Calu3 (cell line): ENCODE data around the gene FEM1B. TPM values are rescaled to one million over a fixed set of nuclear protein-coding genes. Genes with fewer than 3 reads are reported as not detected.

Source experiments
- BruUV-seq: library from RNA; stranded (reverse); fragments of 400-500 nt; replicated peaks from 2 replicates; lab custom pipeline; 2021; lab: Mats Ljungman, UMichigan
- CTCF ChIA-PET: fragments of 300-600 bp; sonication (Branson Sonifier 250); formaldehyde crosslinking; loops from one replicate; lab custom pipeline; 2022; ENCODE audit warnings: antibody characterized with exemption; lab: Charles Lee
- DNase-seq: peaks from one replicate; pipeline ENCODE4 v3.0.0; 2022
- H3K27ac Mint-ChIP-seq: one replicate; pipeline ENCODE4 v1.8.0; 2022; ENCODE audit warnings: mixed read lengths; ENCODE audit not compliant: unreplicated experiment
- H3K27me3 Mint-ChIP-seq: one replicate; pipeline ENCODE4 v1.8.0; 2022; ENCODE audit warnings: mixed read lengths; ENCODE audit not compliant: unreplicated experiment
- H3K36me3 Mint-ChIP-seq: one replicate; pipeline ENCODE4 v1.8.0; 2022; ENCODE audit warnings: mild to moderate bottlenecking, moderate library complexity, mixed read lengths; ENCODE audit not compliant: insufficient read depth, unreplicated experiment
- H3K4me1 Mint-ChIP-seq: one replicate; pipeline ENCODE4 v1.8.0; 2022; ENCODE audit warnings: mild to moderate bottlenecking, low read depth, mixed read lengths; ENCODE audit not compliant: unreplicated experiment
- H3K4me3 Mint-ChIP-seq: one replicate; pipeline ENCODE4 v1.8.0; 2022; ENCODE audit warnings: mild to moderate bottlenecking, low read depth, moderate library complexity, mixed read lengths; ENCODE audit not compliant: unreplicated experiment
- H3K9me3 Mint-ChIP-seq: one replicate; pipeline ENCODE4 v1.8.0; 2022; ENCODE audit warnings: low read depth, mixed read lengths; ENCODE audit not compliant: unreplicated experiment
- CTCF ChIP-seq: fragments of 200-600 bp; IDR thresholded peaks from one replicate; pipeline ENCODE4 v1.8.0; 2022; ENCODE audit warnings: antibody characterized with exemption; ENCODE audit not compliant: unreplicated experiment
- intact Hi-C: fragments of 100-400 bp; cut with micrococcal nuclease; formaldehyde crosslinking; loops from one replicate; pipeline ENCODE4 v1.10.0; 2022; ENCODE audit not compliant: unreplicated experiment
- total RNA-seq: library from RNA; stranded (reverse); gene quantifications from 2 replicates; pipeline ENCODE4 v1.2.3, GENCODE V29; 2022

The FEM1B gene
- total RNA-seq, 1 experiment from 2014 or later: 41.4 TPM

DNA sequence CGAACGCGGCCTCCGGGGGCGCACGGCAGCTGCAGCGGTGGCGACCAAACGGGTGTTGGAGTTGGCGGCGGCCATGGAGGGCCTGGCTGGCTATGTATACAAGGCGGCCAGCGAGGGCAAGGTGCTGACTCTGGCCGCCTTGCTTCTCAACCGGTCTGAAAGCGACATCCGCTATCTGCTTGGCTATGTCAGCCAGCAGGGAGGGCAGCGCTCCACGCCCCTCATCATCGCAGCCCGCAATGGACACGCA is 725 bp downstream of the FEM1B start:
- no peaks in the 10 kb centered on the region for H3K9me3 Mint-ChIP-seq
- DNase-seq: no peak
- H3K4me3 Mint-ChIP-seq: peak overlapping the region; percentile 98
- peak; percentile 35 for TF ChIP-seq CTCF
- H3K27me3 Mint-ChIP-seq: no peaks in the 10 kb centered on the region
- H3K36me3 Mint-ChIP-seq: peaks cover 42% of the 10 kb centered on the region
- H3K27ac Mint-ChIP-seq: peak overlapping the region; percentile 96
- H3K4me1 Mint-ChIP-seq: peaks cover 65% of the 10 kb centered on the region
- CTCF ChIA-PET: interaction anchor here (1.2 to 1.8 kb wide), 4 partner anchors 13 to 28 kb away, joined by 3 to 15 read pairs (median 4); no protein-coding TSS in a partner anchor
- BruUV-seq: no TSS peak
- intact Hi-C loops: no loop called here

DNA sequence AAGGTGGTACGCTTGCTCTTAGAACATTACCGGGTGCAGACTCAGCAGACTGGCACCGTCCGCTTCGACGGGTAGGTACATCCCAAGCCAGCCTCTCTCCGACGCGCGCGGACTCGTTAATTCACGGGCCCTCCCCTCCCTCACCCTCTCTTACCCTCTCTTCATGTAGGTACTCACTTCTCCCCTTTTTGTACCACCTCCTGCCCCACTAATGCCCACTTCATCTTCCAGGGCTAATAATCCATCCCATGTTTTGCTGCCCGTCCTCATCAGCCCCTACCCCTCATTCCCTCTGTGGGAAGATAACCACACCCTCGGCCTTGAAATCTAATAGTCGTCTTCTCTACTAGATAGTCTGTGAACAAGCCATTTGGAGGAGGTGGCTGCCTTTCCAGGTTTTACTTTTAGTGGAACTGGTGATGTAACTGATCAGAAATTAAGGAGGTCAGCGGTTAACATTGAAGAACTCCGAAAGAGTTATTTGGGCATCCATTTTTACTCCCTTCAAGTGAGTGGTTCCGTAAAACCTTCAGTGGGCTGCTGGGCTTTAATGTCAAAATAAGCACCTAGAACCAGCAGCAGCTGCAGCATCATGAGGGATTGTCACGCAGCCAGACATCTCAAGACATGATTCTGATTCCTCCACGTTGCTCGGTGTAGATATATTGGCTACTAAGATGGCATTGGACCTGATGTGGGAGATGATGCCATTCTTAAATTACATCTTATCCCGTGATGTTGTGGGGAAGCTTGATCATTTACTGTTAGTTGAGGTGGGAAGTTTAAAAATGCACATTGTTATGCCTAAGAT is 1.3 kb downstream of the FEM1B start:
- Mint-ChIP-seq H3K9me3 (no peaks in the 10 kb centered on the region), H3K4me3 (peak overlapping the region; percentile 98), H3K4me1 (peaks cover 60% of the 10 kb centered on the region), H3K27ac (peak overlapping the region; percentile 96), H3K36me3 (peaks cover 42% of the 10 kb centered on the region), H3K27me3 (no peaks in the 10 kb centered on the region)
- DNase-seq: no peak
- TF ChIP-seq CTCF: no peak
- intact Hi-C loops: no loop called here
- TSS peak; percentile 45 for BruUV-seq
- CTCF ChIA-PET: interaction anchor here (0.6 to 1.6 kb wide), 2 partner anchors 13 to 188 kb away, joined by 3 to 5 read pairs; no protein-coding TSS in a partner anchor

DNA sequence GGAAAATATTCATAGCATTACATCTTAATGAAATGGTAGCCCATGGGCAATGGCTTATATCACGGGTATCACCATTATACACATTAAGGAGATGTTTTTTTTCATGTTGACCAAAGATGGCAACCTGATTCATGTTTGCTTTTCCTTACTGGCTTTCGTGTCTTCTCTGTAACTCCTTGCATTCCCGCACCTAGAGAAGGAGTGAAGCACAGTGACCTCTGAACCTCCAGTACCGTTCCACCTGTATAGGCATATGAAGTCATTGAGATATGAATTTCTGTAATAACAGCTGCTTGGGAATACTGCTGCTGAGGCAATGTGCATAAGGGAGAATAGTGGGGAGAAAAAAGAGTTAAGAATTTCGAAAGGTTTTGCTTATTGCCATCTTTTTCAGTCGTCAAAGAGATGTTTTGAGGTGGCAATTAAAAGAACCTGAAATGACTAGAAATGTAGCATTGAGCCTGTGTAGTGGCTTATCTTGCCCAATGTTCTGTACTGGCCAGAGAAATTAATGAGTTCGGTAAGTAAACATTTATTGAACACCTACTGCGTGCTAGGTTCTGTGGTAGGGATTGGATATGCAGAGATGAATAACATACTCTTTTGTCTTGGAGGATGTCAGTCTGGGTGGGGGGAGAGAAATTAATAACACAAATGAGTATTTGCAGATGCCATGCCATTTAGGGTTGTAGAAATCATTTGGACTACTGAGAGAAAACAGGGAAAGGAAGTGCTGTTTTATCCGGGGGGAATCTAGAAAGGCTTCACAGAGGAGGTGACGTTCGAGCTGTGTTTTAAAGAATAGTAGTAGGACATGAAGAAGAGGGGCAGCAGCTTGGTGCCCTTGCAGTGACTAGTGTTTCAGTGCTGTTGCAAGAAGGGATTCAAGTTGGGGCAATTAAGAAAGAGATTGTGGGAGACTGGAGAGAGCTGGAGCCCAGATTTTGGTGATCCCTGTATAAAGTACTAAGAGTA is 2.5 kb downstream of the FEM1B start:
- Mint-ChIP-seq H3K27me3 (no peaks in the 10 kb centered on the region), H3K4me1 (peaks cover 51% of the 10 kb centered on the region), H3K4me3 (peak overlapping the region; percentile 98), H3K9me3 (no peaks in the 10 kb centered on the region), H3K27ac (peak overlapping the region; percentile 96), H3K36me3 (peaks cover 45% of the 10 kb centered on the region)
- BruUV-seq: no TSS peak
- intact Hi-C loops: no loop called here
- CTCF ChIA-PET: interaction anchor here (0.6 to 2.4 kb wide), 3 partner anchors 26 to 44 kb away, joined by 3 to 8 read pairs (median 4); no protein-coding TSS in a partner anchor
- no peak for TF ChIP-seq CTCF
- DNase-seq: no peak

DNA sequence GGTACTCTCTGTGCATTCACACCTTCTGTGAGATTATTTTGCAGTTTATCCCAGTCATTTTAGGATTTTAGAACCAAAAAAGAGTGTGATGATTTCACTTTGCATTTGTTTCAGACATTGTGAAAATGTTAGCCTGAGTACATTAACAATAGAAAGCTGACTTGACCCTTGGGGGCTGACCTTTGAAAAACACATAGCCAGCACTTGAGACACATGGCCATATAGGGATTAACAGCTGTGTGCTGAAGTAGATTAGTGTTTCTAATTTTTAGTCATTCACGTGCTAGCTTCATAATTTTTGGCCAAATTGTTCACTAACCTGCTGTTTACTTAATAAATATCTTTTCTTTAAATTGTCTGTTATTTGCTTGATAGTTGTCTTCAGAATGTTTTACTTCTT is 3.5 kb downstream of the FEM1B start:
- H3K27ac Mint-ChIP-seq: no peak overlapping the region

More for the DNA sequence above, 3.5 kb downstream of the FEM1B start:
- Mint-ChIP-seq H3K9me3 (no peaks in the 10 kb centered on the region), H3K27me3 (no peaks in the 10 kb centered on the region), H3K4me1 (peaks cover 42% of the 10 kb centered on the region), H3K4me3 (no peak overlapping the region), H3K36me3 (peaks cover 53% of the 10 kb centered on the region)
- no peak for DNase-seq
- no TSS peak for BruUV-seq
- no peak for TF ChIP-seq CTCF
- CTCF ChIA-PET: interaction anchor here (0.6 to 2.4 kb wide), 3 partner anchors 26 to 43 kb away, joined by 3 to 8 read pairs (median 4); no protein-coding TSS in a partner anchor
- intact Hi-C loops: no loop called here
